Measurements from ENCODE around the gene ATOX1.

Gene ATOX1

GRCh38 chr5:151696470-151697061 is 61.9 kb downstream of the ATOX1 start:
- DNase-seq, result no peak

DNA sequence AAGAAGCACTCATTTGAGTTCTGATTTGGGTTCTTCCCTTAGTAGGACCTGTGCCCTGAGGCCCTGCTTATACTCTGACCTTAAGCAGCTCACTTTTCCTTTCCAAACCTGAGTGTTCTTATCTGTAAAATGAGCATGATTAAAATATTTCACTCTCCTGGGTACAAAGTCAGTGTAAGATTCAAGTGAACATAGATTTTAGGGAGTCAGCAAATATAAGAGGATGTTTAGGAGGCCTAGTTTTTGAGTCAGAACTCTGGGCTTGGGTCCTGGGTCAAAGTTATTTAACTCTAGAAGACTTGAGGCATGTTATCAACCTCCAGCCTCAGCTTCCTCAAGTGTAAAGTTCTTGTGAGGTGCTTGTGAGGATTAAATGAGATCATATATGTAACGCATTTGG is 63.0 kb downstream of the ATOX1 start:
- DNase-seq, result no peak

GRCh38 chr5:151694035-151694485 is 64.4 kb downstream of the ATOX1 start:
- DNase-seq, result no peak
